Measurements from ENCODE around the gene ADI1.

ADI1 gene

GRCh38 chr2:3519255-3520205 lies at the start of gene ADI1:
TSS of gene ADI1 (minus strand) at chr2:3519531. CDS start at chr2:3519487, 44 bp downstream.
- TF ChIP-seq CTCF (conservative IDR thresholded peaks at IDR 0.05; ENCODE audit: low read depth, low read length), result no peak
- DNase-seq (ENCODE audit: low read depth), result no peak
- H3K4me3 ChIP-seq (ENCODE audit: low read length), result peak within 1 kb of the TSS; percentile 85

GRCh38 chr2:3566806-3567205 lies 47.5 kb upstream of the ADI1 start:
- no peak for DNase-seq (ENCODE audit: low read depth)
- no peak overlapping the region for H3K4me3 ChIP-seq (ENCODE audit: low read length)
- TF ChIP-seq CTCF (conservative IDR thresholded peaks at IDR 0.05; ENCODE audit: low read depth, low read length), result no peak

- DNase-seq (ENCODE audit: low read depth), result no peak
- no peak overlapping the region for H3K4me3 ChIP-seq (ENCODE audit: low read length)
- TF ChIP-seq CTCF (conservative IDR thresholded peaks at IDR 0.05; ENCODE audit: low read depth, low read length), result no peak
Observed at GRCh38 chr2:3565117-3565516, 45.8 kb upstream of the ADI1 start.

GRCh38 chr2:3563521-3563976 lies 44.2 kb upstream of the ADI1 start:
- H3K4me3 ChIP-seq (ENCODE audit: low read length), result no peak overlapping the region
- no peak for TF ChIP-seq CTCF (conservative IDR thresholded peaks at IDR 0.05; ENCODE audit: low read depth, low read length)
- no peak for DNase-seq (ENCODE audit: low read depth)

- TF ChIP-seq CTCF (conservative IDR thresholded peaks at IDR 0.05; ENCODE audit: low read depth, low read length), result no peak
- DNase-seq (ENCODE audit: low read depth), result peak; percentile 92
- H3K4me3 ChIP-seq (ENCODE audit: low read length), result peak within 1 kb of the TSS; percentile 75
Observed at GRCh38 chr2:3558205-3559014, 39.1 kb upstream of the ADI1 start, which contains the start of gene RNASEH1. TSS of gene RNASEH1 (minus strand) at chr2:3558333. CDS start at chr2:3558260, 73 bp downstream.

- no peak for DNase-seq (ENCODE audit: low read depth)
- peak overlapping the region; percentile 75 for H3K4me3 ChIP-seq (ENCODE audit: low read length)
- no peak for TF ChIP-seq CTCF (conservative IDR thresholded peaks at IDR 0.05; ENCODE audit: low read depth, low read length)
Observed at GRCh38 chr2:3557639-3558204, 38.4 kb upstream of the ADI1 start.
